ENCODE results near the gene PLPP4.

Gene PLPP4

DNA sequence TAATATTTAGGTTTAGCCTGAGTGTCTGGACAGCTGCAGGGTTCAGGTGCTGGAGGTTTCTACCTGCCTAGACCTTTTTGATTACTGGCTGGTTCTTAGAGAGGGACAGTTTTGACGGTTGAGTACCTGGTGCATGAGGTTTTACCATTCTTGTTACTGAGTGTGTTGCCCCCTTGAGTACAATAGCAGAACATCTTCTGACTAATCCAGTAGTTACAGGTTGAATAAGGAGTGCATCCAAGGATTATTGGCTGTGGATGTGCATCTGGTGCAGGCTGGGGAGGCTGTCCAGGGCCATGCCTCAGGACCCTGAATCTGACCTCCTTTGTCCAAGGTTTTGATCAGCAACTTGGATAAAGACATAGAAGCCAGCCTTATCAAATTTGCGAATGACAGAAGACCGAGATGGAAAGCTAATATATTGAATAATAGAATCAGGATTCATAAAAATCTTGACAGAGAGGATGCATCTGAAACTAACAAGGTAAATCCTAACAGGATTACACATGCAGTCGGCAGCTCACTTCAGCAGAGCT is 23.1 kb downstream of the PLPP4 start:
- DNase-seq (ENCODE audit: insufficient read length, low spot score) (no peak), FAIRE-seq (no peak)
- TF ChIP-seq POLR2AphosphoS5 (IDR thresholded peaks at IDR 0.05; ENCODE audit: low read depth, low read length), result no peak
- TF ChIP-seq POLR2A (IDR thresholded peaks at IDR 0.05; ENCODE audit: low read depth, low read length), result no peak
- TF ChIP-seq PAX5 (IDR thresholded peaks at IDR 0.05; ENCODE audit: insufficient read depth, low read length, severe bottlenecking), result no peak
- no peak for TF ChIP-seq TAF1 (IDR thresholded peaks at IDR 0.05; ENCODE audit: low read depth, low read length)
- TF ChIP-seq POU2F2 (IDR thresholded peaks at IDR 0.05; ENCODE audit: low read depth, low read length), result no peak
- TF ChIP-seq SPI1 (IDR thresholded peaks at IDR 0.05; ENCODE audit: low read depth, low read length), result no peak

GRCh38 chr10:120480848-120481247 is 23.8 kb downstream of the PLPP4 start:
- FAIRE-seq (no peak), DNase-seq (ENCODE audit: insufficient read length, low spot score) (no peak)
- TF ChIP-seq POU2F2 (IDR thresholded peaks at IDR 0.05; ENCODE audit: low read depth, low read length), result no peak
- no peak for TF ChIP-seq SPI1 (IDR thresholded peaks at IDR 0.05; ENCODE audit: low read depth, low read length)
- TF ChIP-seq PAX5 (IDR thresholded peaks at IDR 0.05; ENCODE audit: insufficient read depth, low read length, severe bottlenecking), result no peak
- no peak for TF ChIP-seq POLR2A (IDR thresholded peaks at IDR 0.05; ENCODE audit: low read depth, low read length)
- TF ChIP-seq TAF1 (IDR thresholded peaks at IDR 0.05; ENCODE audit: low read depth, low read length), result no peak
- no peak for TF ChIP-seq POLR2AphosphoS5 (IDR thresholded peaks at IDR 0.05; ENCODE audit: low read depth, low read length)

DNA sequence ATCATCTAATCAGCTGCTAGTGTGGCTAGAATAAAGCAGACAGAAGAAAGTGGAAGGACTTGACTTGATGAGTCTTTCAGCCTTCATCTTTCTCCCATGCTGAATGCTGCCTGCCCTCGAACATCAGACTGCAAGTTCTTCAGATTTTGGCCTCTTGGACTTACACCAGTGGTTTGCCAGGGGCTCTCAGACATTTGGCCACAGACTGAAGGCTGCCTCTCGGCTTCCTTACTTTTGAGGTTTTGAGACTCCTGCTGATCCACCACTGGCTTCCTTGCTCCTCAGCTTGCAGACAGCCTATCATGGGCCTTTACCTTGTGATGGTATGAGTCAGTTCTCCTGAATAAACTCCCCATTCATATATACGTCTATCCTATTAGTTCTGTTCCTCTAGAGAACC is 26.0 kb downstream of the PLPP4 start:
- FAIRE-seq (no peak), DNase-seq (ENCODE audit: insufficient read length, low spot score) (no peak)
- TF ChIP-seq POLR2AphosphoS5 (IDR thresholded peaks at IDR 0.05; ENCODE audit: low read depth, low read length), result no peak
- no peak for TF ChIP-seq TAF1 (IDR thresholded peaks at IDR 0.05; ENCODE audit: low read depth, low read length)
- no peak for TF ChIP-seq POU2F2 (IDR thresholded peaks at IDR 0.05; ENCODE audit: low read depth, low read length)
- no peak for TF ChIP-seq PAX5 (IDR thresholded peaks at IDR 0.05; ENCODE audit: insufficient read depth, low read length, severe bottlenecking)
- no peak for TF ChIP-seq SPI1 (IDR thresholded peaks at IDR 0.05; ENCODE audit: low read depth, low read length)
- TF ChIP-seq POLR2A (IDR thresholded peaks at IDR 0.05; ENCODE audit: low read depth, low read length), result no peak

GRCh38 chr10:120483651-120484301 is 26.7 kb downstream of the PLPP4 start:
- FAIRE-seq, result no peak
- TF ChIP-seq POLR2A (IDR thresholded peaks at IDR 0.05; ENCODE audit: low read depth, low read length), result no peak
- no peak for TF ChIP-seq TAF1 (IDR thresholded peaks at IDR 0.05; ENCODE audit: low read depth, low read length)
- no peak for TF ChIP-seq SPI1 (IDR thresholded peaks at IDR 0.05; ENCODE audit: low read depth, low read length)
- no peak for TF ChIP-seq PAX5 (IDR thresholded peaks at IDR 0.05; ENCODE audit: insufficient read depth, low read length, severe bottlenecking)
- TF ChIP-seq POU2F2 (IDR thresholded peaks at IDR 0.05; ENCODE audit: low read depth, low read length), result no peak
- TF ChIP-seq POLR2AphosphoS5 (IDR thresholded peaks at IDR 0.05; ENCODE audit: low read depth, low read length), result no peak
- no peak for DNase-seq (ENCODE audit: insufficient read length, low spot score)

GRCh38 chr10:120485946-120486345 is 28.9 kb downstream of the PLPP4 start:
- no peak for DNase-seq (ENCODE audit: insufficient read length, low spot score)

DNA sequence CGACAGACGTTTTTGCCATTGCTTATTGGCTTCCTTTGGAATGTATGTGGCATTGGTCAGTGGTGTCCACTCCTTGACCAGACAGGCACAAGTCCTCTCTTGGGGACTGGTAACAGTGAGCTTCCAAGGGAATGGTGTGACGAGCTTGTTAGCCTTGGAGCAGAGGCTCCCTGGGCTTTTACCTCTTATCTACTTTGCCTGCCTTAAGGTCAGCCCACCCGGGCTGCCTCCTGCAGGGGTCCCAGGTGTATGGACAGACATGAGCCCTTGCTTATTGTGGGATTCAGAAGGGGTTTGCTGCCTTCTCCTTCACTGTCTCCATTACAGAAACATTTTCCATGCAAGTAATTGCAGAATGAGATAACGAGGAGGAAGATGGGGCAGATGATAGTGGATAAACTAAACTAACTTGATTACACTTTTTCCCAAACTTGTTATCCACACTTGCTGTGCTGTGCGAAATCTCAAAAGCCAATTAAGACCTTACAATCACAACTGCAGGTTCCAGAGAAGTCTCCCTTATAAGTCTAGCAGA is 29.7 kb downstream of the PLPP4 start:
- FAIRE-seq (no peak), DNase-seq (ENCODE audit: insufficient read length, low spot score) (no peak)
- no peak for TF ChIP-seq SPI1 (IDR thresholded peaks at IDR 0.05; ENCODE audit: low read depth, low read length)
- TF ChIP-seq POLR2A (IDR thresholded peaks at IDR 0.05; ENCODE audit: low read depth, low read length), result no peak
- no peak for TF ChIP-seq POU2F2 (IDR thresholded peaks at IDR 0.05; ENCODE audit: low read depth, low read length)
- TF ChIP-seq PAX5 (IDR thresholded peaks at IDR 0.05; ENCODE audit: insufficient read depth, low read length, severe bottlenecking), result no peak
- TF ChIP-seq TAF1 (IDR thresholded peaks at IDR 0.05; ENCODE audit: low read depth, low read length), result no peak
- no peak for TF ChIP-seq POLR2AphosphoS5 (IDR thresholded peaks at IDR 0.05; ENCODE audit: low read depth, low read length)

More at GRCh38 chr10:120485946-120486345, 28.9 kb downstream of the PLPP4 start:
- TF ChIP-seq POLR2A (IDR thresholded peaks at IDR 0.05; ENCODE audit: low read depth, low read length) (no peak), POU2F2 (IDR thresholded peaks at IDR 0.05; ENCODE audit: low read depth, low read length) (no peak), PAX5 (IDR thresholded peaks at IDR 0.05; ENCODE audit: insufficient read depth, low read length, severe bottlenecking) (no peak), TAF1 (IDR thresholded peaks at IDR 0.05; ENCODE audit: low read depth, low read length) (no peak), SPI1 (IDR thresholded peaks at IDR 0.05; ENCODE audit: low read depth, low read length) (no peak), POLR2AphosphoS5 (IDR thresholded peaks at IDR 0.05; ENCODE audit: low read depth, low read length) (no peak)
- FAIRE-seq, result no peak

DNA sequence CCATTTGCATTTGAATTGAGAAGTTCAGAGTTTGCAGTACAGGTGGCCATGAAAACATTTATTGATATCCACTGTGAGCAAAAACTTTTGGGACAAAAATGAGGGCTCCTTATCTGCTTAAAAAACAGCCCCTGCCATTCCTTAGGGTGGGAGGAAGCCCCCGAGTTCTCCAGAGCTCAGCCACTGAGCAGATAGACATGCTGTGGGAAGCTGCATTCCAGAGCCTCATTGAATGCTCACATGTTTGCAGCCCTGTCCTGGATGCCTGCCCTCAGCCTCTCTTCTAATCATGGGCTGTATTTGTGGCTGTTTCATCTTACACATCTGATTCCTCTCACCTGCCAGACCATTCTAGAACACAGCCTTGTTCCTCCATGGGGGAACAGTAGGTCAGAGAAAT is 33.3 kb downstream of the PLPP4 start:
- FAIRE-seq, result no peak
- TF ChIP-seq POU2F2 (IDR thresholded peaks at IDR 0.05; ENCODE audit: low read depth, low read length) (no peak), POLR2AphosphoS5 (IDR thresholded peaks at IDR 0.05; ENCODE audit: low read depth, low read length) (no peak), PAX5 (IDR thresholded peaks at IDR 0.05; ENCODE audit: insufficient read depth, low read length, severe bottlenecking) (no peak), POLR2A (IDR thresholded peaks at IDR 0.05; ENCODE audit: low read depth, low read length) (no peak), TAF1 (IDR thresholded peaks at IDR 0.05; ENCODE audit: low read depth, low read length) (no peak), SPI1 (IDR thresholded peaks at IDR 0.05; ENCODE audit: low read depth, low read length) (no peak)
- DNase-seq (ENCODE audit: insufficient read length, low spot score), result no peak

GRCh38 chr10:120492346-120492745 is 35.3 kb downstream of the PLPP4 start:
- TF ChIP-seq TAF1 (IDR thresholded peaks at IDR 0.05; ENCODE audit: low read depth, low read length), result no peak
- TF ChIP-seq PAX5 (IDR thresholded peaks at IDR 0.05; ENCODE audit: insufficient read depth, low read length, severe bottlenecking), result no peak
- TF ChIP-seq POLR2AphosphoS5 (IDR thresholded peaks at IDR 0.05; ENCODE audit: low read depth, low read length), result no peak
- no peak for TF ChIP-seq SPI1 (IDR thresholded peaks at IDR 0.05; ENCODE audit: low read depth, low read length)
- no peak for TF ChIP-seq POU2F2 (IDR thresholded peaks at IDR 0.05; ENCODE audit: low read depth, low read length)
- FAIRE-seq (no peak), DNase-seq (ENCODE audit: insufficient read length, low spot score) (no peak)
